Epithelial cell of prostate (primary cell): ENCODE results near the gene ZNRF1.

ENCODE experiments used
- DNase-seq: peaks from one replicate; pipeline ENCODE4 v3.0.0-alpha.2; 2011; ENCODE audit warnings: low read depth, low spot score
- H3K27ac ChIP-seq: fragments of 450-650 bp; 2 replicates; pipeline ENCODE4 v1.5.1; 2017; ENCODE audit warnings: mild to moderate bottlenecking

Gene ZNRF1

DNA sequence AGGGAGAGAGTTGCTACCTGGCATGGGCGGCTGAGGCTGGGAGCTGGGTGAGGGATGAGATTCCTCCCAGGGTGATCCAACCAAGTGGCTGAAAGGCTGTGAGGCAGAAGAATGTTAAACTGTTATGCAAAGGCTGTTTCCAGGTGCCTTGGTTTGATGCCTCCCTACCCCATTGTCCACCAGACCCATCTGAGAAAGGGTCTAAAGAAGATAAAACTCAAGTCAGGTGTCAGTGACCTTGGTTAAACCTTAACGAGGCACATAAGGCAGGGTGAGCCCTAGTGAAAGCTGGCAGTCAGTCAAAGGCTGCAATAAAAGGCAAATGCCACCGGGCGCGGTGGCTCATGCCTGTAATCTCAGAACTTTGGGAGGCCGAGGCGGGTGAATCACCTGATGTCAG, 94.0 kb downstream of the ZNRF1 start:
- DNase-seq: no peak
- H3K27ac ChIP-seq: no peak overlapping the region

DNA sequence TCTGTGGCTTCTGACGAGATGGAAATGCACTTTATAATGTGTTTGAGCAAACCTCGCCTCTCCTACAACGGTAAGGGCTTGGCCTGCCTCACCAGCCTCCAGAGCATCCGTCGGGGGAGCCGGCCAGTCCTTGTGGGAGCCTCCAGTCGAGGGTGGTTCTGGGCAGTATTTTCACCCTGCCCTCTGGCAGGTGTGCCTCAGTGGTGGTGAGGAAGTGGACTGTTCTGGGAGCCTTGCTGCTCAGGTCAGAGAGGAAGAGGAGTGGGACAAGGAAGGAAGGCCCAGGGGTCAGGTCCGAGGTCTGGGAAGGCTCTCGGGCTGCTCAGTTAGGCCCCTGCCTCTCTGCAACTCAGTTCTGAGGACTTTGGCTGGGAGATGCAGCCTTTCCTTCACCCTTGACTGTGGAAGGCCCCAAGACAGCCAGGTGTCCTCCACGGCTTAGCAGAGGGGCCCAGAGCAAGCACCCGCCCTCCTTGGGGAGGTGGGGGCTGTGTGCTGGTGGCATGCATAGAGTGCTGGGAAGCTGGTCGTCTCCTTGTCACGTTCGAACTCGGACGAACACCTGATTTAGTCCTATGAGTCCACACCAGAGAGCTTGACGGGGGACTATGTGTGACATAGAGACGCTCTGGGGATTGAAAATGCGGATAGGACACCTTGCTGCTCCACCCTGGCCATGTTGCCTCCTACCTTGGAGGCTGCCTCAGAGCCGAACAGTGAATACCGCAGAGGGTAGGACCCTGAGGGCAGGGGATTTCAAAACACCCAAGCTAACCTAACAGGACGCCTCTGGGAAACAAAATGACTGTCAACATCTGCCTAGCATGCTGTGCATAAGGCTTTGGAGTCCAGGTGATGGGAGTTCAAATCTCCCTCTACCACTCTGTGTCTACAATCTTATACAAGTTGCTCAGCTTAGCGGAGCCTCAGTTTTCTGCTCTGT, 95.0 kb downstream of the ZNRF1 start:
- no peak for DNase-seq
- H3K27ac ChIP-seq: no peak overlapping the region

DNA sequence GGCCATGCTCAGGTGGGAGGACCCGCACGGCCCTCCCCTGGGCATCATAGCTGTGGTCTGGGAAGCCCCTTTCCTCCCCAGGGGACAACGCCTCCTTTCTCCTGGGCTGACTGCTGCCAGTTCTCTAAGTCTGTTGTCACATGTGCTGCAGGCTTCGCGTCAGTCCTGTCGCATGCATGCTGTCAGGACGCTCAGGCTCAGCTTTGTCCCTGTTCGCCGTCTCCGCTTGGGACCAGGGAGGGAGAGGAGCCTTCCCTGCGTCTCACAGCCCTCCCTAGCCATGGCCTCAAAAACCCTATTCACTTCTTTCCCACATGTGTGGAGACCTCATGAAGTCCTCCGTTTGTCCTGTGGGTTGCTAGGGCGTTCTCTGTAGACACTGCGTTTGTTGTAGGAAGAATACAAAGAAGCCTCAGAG, 96.4 kb downstream of the ZNRF1 start:
- no peak overlapping the region for H3K27ac ChIP-seq
- no peak for DNase-seq

DNA sequence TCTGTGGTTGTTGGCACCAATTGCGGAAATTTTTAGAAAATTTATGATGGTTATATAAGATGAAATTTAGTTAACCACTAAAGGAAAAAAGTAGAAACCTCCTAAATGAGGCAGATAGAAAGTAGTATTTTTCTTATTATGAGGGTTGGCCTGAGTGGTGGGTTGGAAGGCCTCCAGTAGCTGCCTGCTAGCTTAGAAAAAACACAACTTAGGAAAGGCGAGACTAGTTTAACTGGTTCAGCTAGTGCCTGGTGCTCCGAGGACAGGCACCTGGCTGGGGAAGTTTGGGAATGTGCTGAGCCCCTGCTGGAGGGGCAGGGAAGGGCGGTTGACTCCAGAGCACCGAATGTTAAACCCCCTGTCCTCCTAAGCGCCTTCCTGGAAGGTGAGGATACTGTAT, 97.8 kb downstream of the ZNRF1 start:
- peak; percentile 36 for DNase-seq
- no peak overlapping the region for H3K27ac ChIP-seq

DNA sequence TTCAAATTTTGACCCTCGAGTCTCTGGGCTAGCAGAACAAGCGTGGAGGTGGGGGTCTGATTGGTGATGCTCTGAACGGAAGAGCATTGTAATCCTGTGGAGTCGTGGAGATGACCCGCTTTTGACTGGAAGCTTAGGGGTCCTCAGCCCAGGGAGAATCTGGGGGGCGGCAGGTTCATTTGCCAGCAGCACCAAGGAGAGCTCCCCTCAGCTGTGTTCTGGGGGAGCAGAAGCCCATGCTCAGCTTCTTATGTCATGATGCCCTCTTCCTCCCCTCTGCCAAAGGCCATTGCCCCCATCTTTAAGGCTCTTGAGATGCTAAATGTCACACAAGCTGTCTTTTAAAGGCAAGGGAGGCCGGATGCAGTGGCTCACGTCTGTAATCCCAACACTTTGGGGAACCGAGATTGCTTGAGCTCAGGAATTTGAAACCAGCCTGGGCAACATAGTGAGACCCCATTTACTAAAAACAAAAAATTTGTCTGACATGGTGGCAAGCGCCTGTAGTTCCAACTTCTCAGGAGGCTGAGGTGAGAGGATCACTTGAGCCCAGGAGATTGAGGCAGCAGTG, 98.5 kb downstream of the ZNRF1 start:
- no peak overlapping the region for H3K27ac ChIP-seq
- no peak for DNase-seq

DNA sequence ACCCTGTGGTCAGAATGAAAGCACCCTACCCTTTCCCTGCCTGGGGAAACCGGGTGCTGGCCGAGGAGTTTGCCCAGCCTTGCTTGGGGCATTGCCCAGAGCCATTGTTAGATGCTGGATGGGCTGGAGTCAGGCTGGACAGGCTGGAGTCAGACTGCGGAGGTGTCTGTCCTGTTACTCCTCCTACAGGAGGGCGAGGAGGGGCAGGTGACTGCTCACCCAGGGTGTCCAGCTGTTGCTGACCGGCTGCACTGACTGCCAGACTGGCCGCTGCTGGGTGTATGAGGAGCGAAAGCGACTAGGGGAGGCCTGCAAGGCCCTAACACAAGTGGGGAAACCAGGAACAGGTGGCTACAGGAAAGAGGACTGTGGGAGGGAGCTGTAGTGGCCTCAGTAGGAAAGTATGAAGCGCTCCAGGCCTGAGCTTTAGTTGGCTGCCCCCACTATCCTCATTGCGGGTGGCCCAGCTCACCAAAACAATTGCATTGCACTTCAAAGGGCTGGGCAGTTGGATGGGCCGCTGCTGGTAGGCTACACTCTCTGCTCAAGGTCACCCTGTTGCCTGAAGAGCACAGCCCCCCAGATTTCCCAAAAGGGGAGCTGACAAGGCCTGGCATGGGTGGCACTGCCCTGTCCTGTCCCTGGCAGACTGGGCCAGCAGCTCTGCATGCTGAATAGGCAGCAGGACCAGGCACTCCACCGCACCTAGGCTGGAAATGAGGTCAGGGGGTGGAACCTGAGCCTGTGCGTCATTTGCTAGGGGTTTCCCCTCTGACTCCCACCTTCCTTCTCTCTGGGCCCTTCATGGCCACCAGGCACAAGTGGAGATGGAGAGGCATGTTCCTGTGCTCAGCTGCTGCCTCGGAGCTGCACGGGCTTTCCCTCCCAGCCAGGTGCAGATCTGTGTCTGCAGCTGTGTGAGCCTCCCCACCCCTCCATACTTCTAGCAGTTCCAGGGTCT, 99.4 kb downstream of the ZNRF1 start:
- DNase-seq: no peak

DNA sequence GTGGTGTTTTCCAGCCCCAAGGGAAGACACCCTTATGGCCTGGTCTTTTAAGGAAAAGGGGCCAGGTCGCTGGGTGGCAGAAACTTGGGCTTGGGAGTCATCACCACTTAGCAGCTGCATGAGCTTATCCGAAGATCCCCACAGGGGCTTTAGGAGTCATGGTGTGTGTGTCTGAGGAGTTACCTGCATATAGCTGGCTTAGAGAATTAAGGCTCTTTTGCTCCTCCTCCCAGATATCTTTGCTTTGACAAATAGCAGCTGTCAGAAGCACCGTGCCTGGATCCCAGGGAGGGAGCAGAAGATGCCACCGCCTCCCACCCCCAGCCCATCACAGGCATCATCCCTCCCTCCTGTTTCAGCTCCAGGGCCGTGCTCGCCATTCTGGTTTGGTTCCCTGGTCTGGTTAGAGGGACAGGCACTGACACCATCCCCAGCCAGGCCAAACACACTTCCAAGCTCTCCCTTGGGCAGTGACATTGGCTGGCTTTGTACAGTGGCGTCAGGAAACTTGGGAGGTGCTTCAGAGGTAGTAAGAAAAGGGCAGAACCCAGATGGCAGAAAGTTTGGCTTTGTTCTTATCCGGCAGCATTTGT, 100.3 kb downstream of the ZNRF1 start:
- no peak for DNase-seq
- H3K27ac ChIP-seq: no peak overlapping the region

More for the DNA sequence above, 99.4 kb downstream of the ZNRF1 start:
- H3K27ac ChIP-seq: no peak overlapping the region

DNA sequence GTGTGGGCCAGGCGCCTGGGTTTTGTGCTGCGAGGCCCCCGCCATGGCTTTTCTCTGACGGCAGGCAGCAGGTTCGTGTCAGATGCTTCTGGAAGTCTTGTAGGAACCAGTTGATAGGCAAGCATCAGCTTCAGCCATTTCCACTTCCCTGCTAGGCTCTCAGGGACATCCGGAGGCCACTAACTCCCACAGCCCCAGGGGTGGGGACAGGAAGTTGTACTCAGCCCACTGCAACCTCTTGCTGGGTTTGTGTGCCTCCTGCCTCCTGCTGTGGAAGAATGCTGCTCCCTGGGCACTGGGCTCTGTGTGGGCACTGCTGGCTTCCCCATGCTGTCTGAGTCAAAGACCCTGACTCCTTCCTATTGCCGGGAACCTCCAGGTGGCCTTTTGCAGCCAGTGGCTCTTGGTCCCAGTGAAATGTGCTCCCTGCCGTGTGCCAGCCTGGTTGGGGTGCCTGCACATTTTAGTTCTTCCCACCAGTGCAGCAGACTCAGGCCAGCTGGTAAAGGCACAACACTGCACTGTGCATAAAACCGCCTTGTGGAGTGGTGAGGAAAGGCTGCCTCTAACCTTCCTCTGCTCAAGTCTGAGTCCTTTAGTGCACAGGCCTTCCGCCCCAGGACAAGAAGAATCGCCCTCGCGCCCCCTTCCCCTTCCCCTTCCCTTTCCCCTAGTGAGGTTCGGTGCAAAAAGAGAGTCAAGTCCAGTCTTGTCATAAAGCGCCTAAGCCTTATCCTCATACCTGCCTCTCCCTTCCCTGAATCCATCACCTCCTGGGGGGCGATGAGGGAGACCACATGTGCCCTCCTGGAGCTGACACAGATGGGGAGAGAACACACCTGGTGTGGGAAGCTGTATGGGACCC, 101.1 kb downstream of the ZNRF1 start:
- no peak overlapping the region for H3K27ac ChIP-seq
- no peak for DNase-seq

DNA sequence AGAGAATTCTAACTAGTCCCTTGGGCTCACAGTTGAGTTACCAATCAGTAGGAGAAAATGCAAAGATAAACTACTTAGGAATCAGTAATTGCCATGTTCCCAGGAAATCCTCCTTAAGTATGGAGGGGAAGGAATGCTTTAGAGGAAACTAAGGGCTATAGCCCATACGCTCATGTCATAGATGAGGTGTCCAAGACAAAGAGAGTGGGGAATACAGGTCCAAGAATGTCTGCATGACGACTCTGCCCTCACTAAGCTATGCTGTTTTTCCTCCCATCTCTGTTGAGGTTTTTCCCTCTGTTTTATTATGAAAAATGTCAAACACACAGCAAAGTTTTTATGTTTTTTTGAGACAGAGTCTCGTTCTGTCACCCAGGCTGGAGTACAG, 101.8 kb downstream of the ZNRF1 start:
- DNase-seq: no peak
- H3K27ac ChIP-seq: no peak overlapping the region

DNA sequence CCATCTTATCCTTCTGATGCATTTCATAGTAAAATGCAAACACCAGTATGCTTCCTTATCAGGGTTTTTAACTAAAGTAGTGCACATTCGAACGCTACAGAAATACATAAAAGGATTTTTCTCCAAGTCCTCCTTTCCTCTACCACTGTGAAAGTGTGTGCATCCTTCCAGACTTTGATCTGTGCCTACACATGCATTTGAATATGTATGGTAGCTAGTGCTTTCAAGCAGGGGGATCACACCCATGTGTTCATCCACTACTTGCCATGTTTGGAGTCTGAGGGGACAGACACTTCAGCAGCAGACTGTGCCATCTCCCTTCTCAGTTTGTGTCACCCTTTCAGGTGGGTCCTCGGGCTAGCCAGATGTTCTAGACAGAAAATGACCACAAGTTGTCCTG, 102.8 kb downstream of the ZNRF1 start:
- H3K27ac ChIP-seq: no peak overlapping the region
- DNase-seq: no peak

DNA sequence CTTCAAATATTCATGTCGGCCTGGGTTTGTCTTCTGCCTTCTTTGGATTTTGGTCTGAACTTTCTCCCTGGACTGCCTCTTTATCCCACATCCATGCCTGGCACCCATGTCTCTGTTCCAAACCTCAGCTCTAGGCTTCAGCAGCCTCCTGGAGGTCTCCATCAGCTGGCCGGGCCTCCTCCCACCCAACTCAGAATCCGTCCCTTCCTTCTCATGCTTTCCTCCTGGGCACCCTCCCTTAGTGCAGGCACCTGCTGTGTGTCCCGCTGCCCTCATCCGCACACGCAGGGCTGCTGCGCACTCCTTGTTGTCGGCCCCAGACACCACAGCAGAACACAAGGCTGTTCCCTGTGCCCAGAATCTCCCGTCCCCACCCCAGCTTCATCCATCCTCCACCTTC, 103.8 kb downstream of the ZNRF1 start:
- no peak for DNase-seq
- no peak overlapping the region for H3K27ac ChIP-seq

DNA sequence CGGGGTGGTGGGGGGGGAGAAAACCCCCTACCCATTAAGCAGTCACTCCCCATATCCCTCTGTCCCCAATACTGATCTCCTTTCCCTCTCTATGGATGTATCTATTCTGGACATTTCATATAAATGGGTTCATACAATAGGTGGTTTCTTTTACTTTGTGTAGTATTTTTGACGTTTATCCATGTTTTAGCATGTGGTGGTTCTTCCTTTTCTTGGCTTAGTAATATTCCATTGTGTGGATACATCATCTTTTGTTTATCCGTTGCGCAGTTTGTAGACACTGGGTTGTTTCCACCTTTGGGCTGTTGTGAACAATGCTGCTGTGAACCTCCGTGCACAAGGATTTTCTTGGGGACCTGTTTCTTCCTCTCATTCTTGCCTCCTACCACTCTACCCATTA, 105.2 kb downstream of the ZNRF1 start:
- no peak for DNase-seq
- H3K27ac ChIP-seq: no peak overlapping the region

DNA sequence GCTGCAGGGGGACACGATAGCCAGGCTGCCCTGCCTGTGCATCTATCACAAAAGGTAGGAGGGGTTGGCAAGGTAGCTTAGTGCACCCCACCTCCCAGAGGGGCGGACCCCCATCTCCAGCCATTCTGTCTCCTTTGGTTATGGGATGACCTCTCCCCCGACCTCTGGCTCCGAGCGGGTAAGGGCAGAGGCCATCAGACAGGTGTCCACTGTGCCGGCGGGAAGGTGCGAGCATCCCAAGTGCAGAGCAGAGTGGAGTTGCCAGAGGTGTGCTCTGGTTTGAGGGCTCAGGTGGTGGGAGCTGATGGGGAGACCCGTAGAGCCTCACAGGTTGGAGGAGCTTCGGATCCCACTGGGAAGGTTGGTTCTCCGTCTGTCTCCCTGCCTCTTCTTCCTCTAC, 106.0 kb downstream of the ZNRF1 start:
- no peak for DNase-seq
- no peak overlapping the region for H3K27ac ChIP-seq

DNA sequence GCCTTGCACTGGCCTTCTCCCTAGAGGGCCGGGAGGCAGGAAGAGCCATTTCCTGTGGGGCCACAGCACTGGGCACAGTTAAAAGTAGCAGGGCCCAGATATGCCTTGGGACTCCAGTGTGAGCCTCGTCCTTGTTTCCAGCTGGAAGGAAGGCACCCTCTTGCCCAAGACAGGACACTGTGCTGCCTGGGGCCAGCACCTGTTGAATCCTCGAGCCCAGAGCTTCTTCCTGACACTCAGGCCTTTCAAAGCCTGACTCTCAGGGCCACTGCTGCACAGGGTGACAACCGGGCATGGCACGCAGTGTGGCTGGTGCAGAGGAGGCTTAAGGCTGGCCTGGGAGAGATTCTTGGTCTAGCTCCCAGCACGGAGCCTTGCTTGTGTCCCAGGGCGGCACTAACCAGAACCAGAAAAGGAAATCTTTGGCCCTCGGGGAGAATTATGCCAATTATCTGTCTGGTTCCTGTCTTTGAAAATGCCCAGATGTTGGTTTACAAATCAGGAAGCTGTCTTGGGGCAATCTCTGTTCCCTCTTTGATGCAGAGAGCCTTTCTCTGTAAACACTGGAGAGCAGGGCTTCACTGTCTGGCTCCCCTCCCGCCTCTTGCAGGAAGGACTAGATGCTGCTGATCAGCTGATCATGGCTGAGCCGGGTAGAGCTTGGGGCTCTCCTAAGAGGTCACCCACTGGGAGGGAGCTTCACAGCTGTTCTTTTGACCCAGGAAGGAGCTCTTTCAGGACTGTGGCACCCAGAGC, 106.7 kb downstream of the ZNRF1 start:
- H3K27ac ChIP-seq: no peak overlapping the region
- DNase-seq: no peak

DNA sequence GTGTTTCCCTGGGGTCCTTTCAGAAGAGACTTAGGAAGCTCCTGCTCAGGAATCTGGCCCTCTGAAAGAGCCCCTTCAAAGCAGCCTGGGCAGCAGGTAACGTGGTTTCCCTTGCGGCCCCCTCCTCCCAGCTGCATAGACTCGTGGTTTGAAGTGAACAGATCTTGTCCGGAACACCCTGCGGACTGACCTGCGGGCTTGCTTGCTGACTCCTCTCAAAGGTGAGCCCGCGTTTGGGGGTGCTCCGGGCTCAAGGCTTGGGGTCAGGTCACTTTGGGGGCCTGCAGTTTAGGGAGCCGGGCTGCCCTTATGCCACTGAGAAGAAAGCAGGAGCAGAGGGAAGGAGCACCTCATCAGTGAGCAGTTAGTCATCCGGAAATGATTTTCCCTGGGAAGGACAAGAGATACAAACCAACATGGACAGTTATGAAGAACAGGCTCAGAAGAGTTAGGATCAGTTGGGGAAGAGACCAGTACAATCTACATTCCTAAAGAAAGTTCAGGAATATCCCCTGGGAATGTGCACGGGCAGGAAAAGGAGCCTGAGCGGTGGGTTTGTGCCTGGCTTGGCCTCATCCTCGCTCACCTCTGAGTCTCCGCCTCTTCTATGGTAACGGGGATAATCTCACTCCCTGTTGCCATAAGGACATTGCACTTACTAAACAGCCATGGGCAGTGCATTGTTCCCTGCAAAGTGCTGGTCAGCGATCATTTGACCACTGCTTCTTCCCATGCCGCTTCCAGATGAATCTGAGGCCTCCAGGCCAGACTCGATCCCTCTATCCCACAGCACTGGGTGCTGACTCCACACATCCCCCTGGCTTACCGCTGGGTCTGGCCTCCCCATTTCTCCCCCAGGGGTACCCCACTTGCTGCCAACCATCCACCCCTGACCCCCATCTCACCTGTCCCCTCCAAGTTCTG, 107.8 kb downstream of the ZNRF1 start:
- H3K27ac ChIP-seq: no peak overlapping the region
- DNase-seq: no peak

DNA sequence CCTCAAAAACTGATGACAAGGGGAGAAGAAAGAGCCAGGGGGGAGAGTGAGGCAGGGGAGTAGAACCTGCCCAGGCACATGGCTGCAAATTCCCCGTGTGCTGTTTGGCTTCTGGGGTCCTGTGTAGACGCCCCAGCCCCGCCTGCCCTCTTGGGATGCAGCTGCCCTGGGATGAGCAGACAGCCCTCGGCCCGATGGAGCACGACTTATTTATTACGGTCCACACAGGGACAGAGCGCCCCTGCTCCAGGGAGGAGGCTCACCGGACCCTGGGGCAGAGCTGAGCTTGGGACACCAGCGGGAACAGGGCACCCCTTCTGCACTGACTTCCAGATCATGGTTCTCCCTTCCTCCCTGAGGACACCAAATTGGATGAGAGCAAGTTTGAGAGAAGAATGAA, 108.7 kb downstream of the ZNRF1 start:
- no peak for DNase-seq
- no peak overlapping the region for H3K27ac ChIP-seq

DNA sequence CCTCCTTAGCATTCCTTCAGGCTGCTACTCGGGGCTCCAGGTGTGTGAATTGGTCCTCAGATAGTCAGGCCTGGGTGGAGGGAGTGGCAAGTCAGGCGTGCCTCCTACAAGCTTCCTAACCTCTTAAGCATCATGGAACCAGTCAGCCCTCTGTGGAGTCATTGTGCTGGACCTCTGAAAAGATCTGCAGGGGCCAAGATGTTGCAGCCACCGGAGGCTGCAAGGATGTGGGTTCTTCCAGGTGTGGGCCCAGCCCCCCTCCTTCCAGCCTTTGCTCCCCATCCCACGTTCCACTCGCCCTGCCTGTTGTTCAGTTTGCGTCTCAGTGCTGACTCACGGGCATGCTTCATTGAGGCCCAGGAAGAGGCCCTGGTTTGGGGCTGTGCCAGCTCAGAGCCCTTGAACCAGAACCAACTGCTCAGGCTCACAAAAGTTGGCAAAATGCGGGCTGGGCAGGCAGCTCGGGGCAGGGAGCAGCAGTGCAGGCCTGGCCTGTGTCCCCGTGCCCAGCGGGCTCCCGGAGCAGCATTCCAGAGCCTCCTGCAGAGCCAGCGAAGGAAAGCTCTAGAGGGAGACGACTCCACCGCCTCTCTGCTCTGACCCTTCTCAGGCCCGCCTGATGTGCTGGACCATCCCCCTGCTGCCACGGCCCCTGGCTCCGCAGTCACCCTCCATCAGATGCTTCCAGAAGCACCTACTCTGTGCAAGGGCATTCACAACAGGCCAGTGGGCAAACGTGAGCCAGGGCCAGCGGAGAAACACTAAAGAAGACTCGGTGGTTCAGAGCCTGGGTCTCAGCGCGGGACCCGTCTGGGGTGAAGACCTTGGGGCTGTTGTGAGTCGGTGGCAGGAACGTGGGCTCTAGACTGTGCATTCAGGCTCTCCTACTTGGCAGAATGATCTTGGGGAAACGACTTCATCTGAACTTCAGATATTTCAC, 110.2 kb downstream of the ZNRF1 start:
- peak overlapping the region; percentile 80 for H3K27ac ChIP-seq
- peak; percentile 90 for DNase-seq
